GM23338 (cell line): ENCODE measurements around the gene SNORC. TPM values are rescaled to one million over a fixed set of nuclear protein-coding genes. Genes with fewer than 3 reads are reported as not detected.
A peak's percentile ranks its signal among the peaks of the same experiment; 100 is the strongest.

ENCODE experiments used
- ATAC-seq: fragments of 200-7000 bp; cut with Tn5 transposase; 3 replicates; pipeline ENCODE4 v1.9.1; 2020
- DNase-seq: peaks from one replicate; pipeline ENCODE4 v3.0.0-alpha.2; 2015; ENCODE audit warnings: low spot score
- H2AFZ ChIP-seq: fragments of 200-600 bp; sonication (generic); 2 replicates; pipeline ENCODE4 v1.8.0; 2016; ENCODE audit warnings: antibody characterized with exemption, mild to moderate bottlenecking, moderate library complexity
- H3F3A ChIP-seq: fragments of 200-600 bp; sonication (generic); replicated peaks from 2 replicates; pipeline ENCODE4 v1.8.0; 2017; ENCODE audit warnings: antibody characterized with exemption, mixed run types, low read depth
- H3K27ac ChIP-seq: fragments of 200-600 bp; sonication (generic); 2 replicates; pipeline ENCODE4 v1.6.1; 2016; ENCODE audit warnings: low read depth
- H3K27me3 ChIP-seq: fragments of 200-600 bp; sonication (generic); 2 replicates; pipeline ENCODE4 v1.8.0; 2016; ENCODE audit warnings: mild to moderate bottlenecking, mixed run types, moderate library complexity; ENCODE audit not compliant: insufficient read depth
- H3K36me3 ChIP-seq: fragments of 200-600 bp; sonication (generic); 2 replicates; pipeline ENCODE4 v1.8.0; 2016; ENCODE audit warnings: mild to moderate bottlenecking; ENCODE audit not compliant: insufficient read depth
- H3K4me1 ChIP-seq: fragments of 200-600 bp; sonication (generic); 2 replicates; pipeline ENCODE4 v1.8.0; 2016; ENCODE audit warnings: mild to moderate bottlenecking, moderate library complexity; ENCODE audit not compliant: insufficient read depth
- H3K4me2 ChIP-seq: fragments of 200-600 bp; sonication (generic); 2 replicates; pipeline ENCODE4 v1.7.1; 2017; ENCODE audit warnings: mixed run types
- H3K4me3 ChIP-seq: fragments of 200-600 bp; sonication (generic); 2 replicates; pipeline ENCODE4 v1.6.1; 2016; ENCODE audit warnings: mixed run types
- H3K79me2 ChIP-seq: fragments of 200-600 bp; sonication (generic); replicated peaks from 2 replicates; pipeline ENCODE4 v1.8.0; 2017; ENCODE audit warnings: mild to moderate bottlenecking; ENCODE audit not compliant: insufficient read depth
- H3K9me2 ChIP-seq: fragments of 200-600 bp; sonication (generic); 2 replicates; pipeline ENCODE4 v1.8.0; 2017; ENCODE audit not compliant: insufficient read depth
- H4K20me1 ChIP-seq: fragments of 200-600 bp; sonication (generic); replicated peaks from 2 replicates; pipeline ENCODE4 v1.8.0; 2017; ENCODE audit warnings: mild to moderate bottlenecking; ENCODE audit not compliant: insufficient read depth
- H3K27ac Mint-ChIP-seq: 2 replicates; pipeline ENCODE4 v1.8.0; 2020; ENCODE audit warnings: inconsistent platforms, mild to moderate bottlenecking, moderate library complexity, mixed read lengths
- H3K27me3 Mint-ChIP-seq: 3 replicates; pipeline ENCODE4 v1.8.0; 2022; ENCODE audit warnings: low read depth, mild to moderate bottlenecking, moderate library complexity, mixed read lengths, inconsistent platforms; ENCODE audit not compliant: insufficient read depth, poor library complexity
- H3K36me3 Mint-ChIP-seq: 3 replicates; pipeline ENCODE4 v1.8.0; 2021; ENCODE audit warnings: low read depth, mild to moderate bottlenecking, inconsistent platforms, moderate library complexity, mixed read lengths
- H3K4me1 Mint-ChIP-seq: 3 replicates; pipeline ENCODE4 v1.8.0; 2020; ENCODE audit warnings: mild to moderate bottlenecking, inconsistent platforms, mixed read lengths
- H3K4me3 Mint-ChIP-seq: 3 replicates; pipeline ENCODE4 v1.8.0; 2021; ENCODE audit warnings: moderate library complexity, mild to moderate bottlenecking, inconsistent platforms, mixed read lengths
- H3K9me3 Mint-ChIP-seq: 3 replicates; pipeline ENCODE4 v1.8.0; 2020; ENCODE audit warnings: moderate library complexity, mild to moderate bottlenecking, inconsistent platforms, mixed read lengths
- ETS1 ChIP-seq: IDR thresholded peaks from 2 replicates; pipeline ENCODE4 v1.6.1; 2016; ENCODE audit warnings: antibody characterized with exemption
- EZH2 ChIP-seq: fragments of 200-600 bp; sonication (generic); IDR thresholded peaks from one replicate; pipeline ENCODE4 v1.8.0; 2017; ENCODE audit warnings: antibody characterized with exemption, mild to moderate bottlenecking, low read depth; ENCODE audit not compliant: unreplicated experiment
- POLR2AphosphoS5 ChIP-seq: IDR thresholded peaks from 2 replicates; pipeline ENCODE4 v1.6.1; 2016; ENCODE audit warnings: antibody characterized with exemption, low read depth
- REST ChIP-seq: IDR thresholded peaks from one replicate; pipeline ENCODE4 v1.6.1; 2018; ENCODE audit warnings: antibody characterized with exemption; ENCODE audit not compliant: unreplicated experiment
- STAT1 ChIP-seq: IDR thresholded peaks from one replicate; pipeline ENCODE4 v1.6.1; 2016; ENCODE audit warnings: antibody characterized with exemption; ENCODE audit not compliant: unreplicated experiment
- ZNF114 ChIP-seq: fragments of 250-450 bp; sonication (Bioruptor Pico); IDR thresholded peaks from 2 replicates; pipeline ENCODE4 v1.5.0; 2020; ENCODE audit warnings: mild to moderate bottlenecking, moderate library complexity
- ZNF331 ChIP-seq: fragments of 250-450 bp; sonication (Bioruptor Pico); IDR thresholded peaks from 2 replicates; pipeline ENCODE4 v1.5.0; 2020; ENCODE audit warnings: low read depth, mild to moderate bottlenecking, moderate library complexity
- ZNF462 ChIP-seq: fragments of 250-450 bp; sonication (Bioruptor Pico); IDR thresholded peaks from 2 replicates; pipeline ENCODE4 v1.5.0; 2020; ENCODE audit warnings: mild to moderate bottlenecking, moderate library complexity
- polyA plus RNA-seq: library from polyadenylated mRNA; unstranded; fragments of >200 nt; fragmentation: Nextera tagmentation; extraction: Ambion mirVana; gene quantifications from 2 replicates; pipeline ENCODE4 v1.2.1, GENCODE V29; 2016
- total RNA-seq: library from RNA; depleted of rRNA; stranded (reverse); fragments of >200 nt; shearing (Covaris generic); gene quantifications from 2 replicates; pipeline ENCODE4 v1.2.3, GENCODE V29; 2014

SNORC gene
- total and polyA plus RNA-seq, 2 experiments from 2014 or later, result 0.80 to 1.6 TPM

DNA sequence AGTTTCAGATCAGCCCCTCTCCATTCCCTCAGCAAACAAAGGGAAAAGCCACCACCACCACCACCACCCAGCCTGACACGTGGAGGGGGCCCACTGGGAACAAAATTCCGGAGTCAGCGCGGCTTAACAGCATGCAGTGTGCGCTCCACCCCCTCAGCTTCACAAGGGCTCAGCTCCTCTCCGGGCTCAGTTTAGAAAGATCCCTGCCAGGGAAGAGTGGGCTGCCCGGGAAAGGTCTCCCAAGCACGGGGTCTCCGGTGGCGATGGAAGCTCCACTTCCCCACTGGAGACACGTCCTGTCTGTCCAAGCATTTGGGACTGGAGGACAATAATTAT, 55.7 kb downstream of the SNORC start (continued):
- no peak for TF ChIP-seq ZNF462 (CRISPR knock-in tag)
- TF ChIP-seq ETS1, result no peak

- peaks cover 3% of the 10 kb centered on the region; the same call in 1 of the 3 replicates for H3K9me3 Mint-ChIP-seq
- no peaks in the 10 kb centered on the region; the same call in none of the 2 replicates for H4K20me1 ChIP-seq
- ATAC-seq (peak; percentile 10), DNase-seq (peak; percentile 31)
- no peak overlapping the region for H3K27ac ChIP-seq
- H3K36me3 ChIP-seq, result no peaks in the 10 kb centered on the region
- peaks cover 27% of the 10 kb centered on the region for H3K4me1 ChIP-seq
- no peaks in the 10 kb centered on the region for H3F3A ChIP-seq
- peak overlapping the region; percentile 81 for H3K4me2 ChIP-seq
- peaks cover 27% of the 10 kb centered on the region for H3K4me1 Mint-ChIP-seq
- H3K27me3 Mint-ChIP-seq, result peaks cover 43% of the 10 kb centered on the region
- TF ChIP-seq ZNF331 (CRISPR knock-in tag) (no peak), EZH2 (peak; percentile 77), STAT1 (no peak), ZNF114 (CRISPR knock-in tag) (no peak), REST (no peak), POLR2AphosphoS5 (no peak)
- H3K27ac Mint-ChIP-seq, result no peak overlapping the region
- H3K4me3 Mint-ChIP-seq, result peak overlapping the region; percentile 71
- H3K79me2 ChIP-seq, result no peaks in the 10 kb centered on the region
- peak overlapping the region; percentile 55 for H3K4me3 ChIP-seq
- H3K27me3 ChIP-seq, result peaks cover 68% of the 10 kb centered on the region
- peak overlapping the region; percentile 93 for H2AFZ ChIP-seq
- H3K9me2 ChIP-seq, result 0 out of 2 replicates have a peak, but pooled peaks cover 4% of the 10 kb centered on the region
- no peaks in the 10 kb centered on the region for H3K36me3 Mint-ChIP-seq
Observed at GRCh38 chr2:232926431-232926939, 56.4 kb downstream of the SNORC start.
